DMS114 treated with DMSO at 0.1 percent for 48 hours (cell line): ENCODE data around the gene AOC2.
"Not testable (repeated sequence)": the region's sequence is repeated elsewhere in the genome, so short reads cannot be mapped to it uniquely, and the experiment has no call there.

Experiments used
- DNase-seq: peaks from one replicate; lab custom pipeline; 2025; ENCODE audit not compliant: unreplicated experiment; lab: John Stamatoyannopoulos, UW

Gene AOC2

GRCh38 chr17:42879596-42879985, 35.2 kb downstream of the AOC2 start:
- no peak for DNase-seq

- no peak for DNase-seq
These were observed 36.5 kb downstream of the AOC2 start for GRCh38 chr17:42880776-42881310.

- not testable (repeated sequence) for DNase-seq
These were observed 37.3 kb downstream of the AOC2 start for GRCh38 chr17:42881706-42882105.

- no peak for DNase-seq
These were observed 37.8 kb downstream of the AOC2 start for GRCh38 chr17:42882166-42882565.

GRCh38 chr17:42883802-42884558, 39.6 kb downstream of the AOC2 start:
- DNase-seq: no peak

- DNase-seq: not testable (repeated sequence)
These were observed 41.4 kb downstream of the AOC2 start for GRCh38 chr17:42885806-42886205.

GRCh38 chr17:42886283-42887176, 42.1 kb downstream of the AOC2 start:
- DNase-seq: no peak

- DNase-seq: no peak
These were observed 45.4 kb downstream of the AOC2 start for GRCh38 chr17:42889809-42890208.

GRCh38 chr17:42891539-42892152, 47.3 kb downstream of the AOC2 start:
- no peak for DNase-seq

GRCh38 chr17:42893359-42893758, 49.0 kb downstream of the AOC2 start:
- DNase-seq: no peak

- DNase-seq: no peak
These were observed 50.2 kb downstream of the AOC2 start for GRCh38 chr17:42894283-42895184.

GRCh38 chr17:42895185-42895555, 50.8 kb downstream of the AOC2 start:
- DNase-seq: no peak

GRCh38 chr17:42898147-42898811, 53.9 kb downstream of the AOC2 start:
- no peak for DNase-seq

- not testable (repeated sequence) for DNase-seq
These were observed 55.6 kb downstream of the AOC2 start for GRCh38 chr17:42899981-42900380.
